Caco-2 (cell line): ENCODE data around the gene UST. TPM values are rescaled to one million over a fixed set of nuclear protein-coding genes. Genes with fewer than 3 reads are reported as not detected.

Experiments
- BruUV-seq: library from RNA; stranded (reverse); fragments of 400-500 nt; replicated peaks from 2 replicates; lab custom pipeline; 2021; lab: Mats Ljungman, UMichigan
- CTCF ChIA-PET: fragments of 300-600 bp; sonication (Branson Sonifier 250); formaldehyde crosslinking; loops from one replicate; lab custom pipeline; 2022; ENCODE audit warnings: antibody characterized with exemption; lab: Charles Lee
- POLR2A ChIA-PET: fragments of 300-600 bp; sonication (Branson Sonifier 250); formaldehyde crosslinking; loops from one replicate; lab custom pipeline; 2022; ENCODE audit warnings: antibody characterized with exemption; lab: Charles Lee
- DNase-seq, 2 experiments: peaks; one replicate each; pipeline versions ENCODE4 v3.0.0 to v3.0.0-alpha.2; 2020 to 2022
- H3K27me3 ChIP-seq: replicated peaks from 2 replicates; pipeline ENCODE4 v1.6.0; 2011; ENCODE audit warnings: low read length; ENCODE audit not compliant: control insufficient read depth, insufficient read depth
- H3K36me3 ChIP-seq: 2 replicates; pipeline ENCODE4 v1.5.1; 2011; ENCODE audit warnings: low read length; ENCODE audit not compliant: control insufficient read depth, insufficient read depth
- H3K4me1 ChIP-seq: fragments of 250-450 bp; sonication (Bioruptor Pico); 2 replicates; pipeline ENCODE4 v1.5.1; 2020; ENCODE audit warnings: mild to moderate bottlenecking
- H3K4me3 ChIP-seq: 2 replicates; pipeline ENCODE4 v1.5.1; 2011; ENCODE audit warnings: low read depth, mild to moderate bottlenecking, control low read depth, low read length
- H3K9me3 ChIP-seq: fragments of 250-450 bp; sonication (Bioruptor Pico); 2 replicates; pipeline ENCODE4 v1.5.1; 2020; ENCODE audit warnings: mild to moderate bottlenecking, moderate library complexity
- H3K27ac Mint-ChIP-seq: one replicate; pipeline ENCODE4 v1.8.0; 2022; ENCODE audit warnings: mixed read lengths; ENCODE audit not compliant: unreplicated experiment
- H3K27me3 Mint-ChIP-seq: one replicate; pipeline ENCODE4 v1.8.0; 2022; ENCODE audit warnings: mixed read lengths; ENCODE audit not compliant: insufficient read depth, unreplicated experiment
- H3K36me3 Mint-ChIP-seq: one replicate; pipeline ENCODE4 v1.8.0; 2022; ENCODE audit warnings: mild to moderate bottlenecking, mixed read lengths; ENCODE audit not compliant: insufficient read depth, unreplicated experiment
- H3K4me1 Mint-ChIP-seq: one replicate; pipeline ENCODE4 v1.8.0; 2022; ENCODE audit warnings: low read depth, mixed read lengths; ENCODE audit not compliant: unreplicated experiment
- H3K4me3 Mint-ChIP-seq: one replicate; pipeline ENCODE4 v1.8.0; 2022; ENCODE audit warnings: mild to moderate bottlenecking, moderate library complexity, mixed read lengths; ENCODE audit not compliant: unreplicated experiment
- H3K9me3 Mint-ChIP-seq: one replicate; pipeline ENCODE4 v1.8.0; 2022; ENCODE audit warnings: mixed read lengths; ENCODE audit not compliant: unreplicated experiment
- CTCF ChIP-seq, 2 experiments: fragments of 200-600 bp in 1 of 2; IDR thresholded peaks; 1 replicate in 1 of 2; 2 replicates in 1 of 2; pipeline versions ENCODE4 v1.5.1 to v1.8.0; 2011 to 2022; ENCODE audit warnings: antibody characterized with exemption in 1 of 2, control low read depth in 1 of 2, inconsistent platforms in 1 of 2, low read depth in 1 of 2, low read length in 1 of 2, mild to moderate bottlenecking in 1 of 2, moderate library complexity in 1 of 2; ENCODE audit not compliant: insufficient read depth in 1 of 2, severe bottlenecking in 1 of 2, unreplicated experiment in 1 of 2
- intact Hi-C: fragments of 100-400 bp; cut with micrococcal nuclease; formaldehyde crosslinking; loops from one replicate; pipeline ENCODE4 v1.10.0; 2022; ENCODE audit not compliant: unreplicated experiment
- total RNA-seq: library from RNA; stranded (reverse); gene quantifications from 2 replicates; pipeline ENCODE4 v1.2.3, GENCODE V29; 2022

The UST gene
- total RNA-seq, 1 experiment from 2014 or later, result not detected

- Mint-ChIP-seq H3K4me1 (no peaks in the 10 kb centered on the region), H3K36me3 (peaks cover 6% of the 10 kb centered on the region), H3K27me3 (peaks cover 43% of the 10 kb centered on the region), H3K4me3 (no peak overlapping the region), H3K9me3 (no peaks in the 10 kb centered on the region), H3K27ac (no peak overlapping the region)
- no peak for DNase-seq
- Histone ChIP-seq H3K27me3 (peaks cover 3% of the 10 kb centered on the region), H3K36me3 (no peaks in the 10 kb centered on the region), H3K9me3 (no peaks in the 10 kb centered on the region), H3K4me3 (no peak overlapping the region), H3K4me1 (peaks cover 9% of the 10 kb centered on the region; the same call in 1 of the 2 replicates)
- CTCF ChIA-PET, result no interaction called here
- TF ChIP-seq CTCF (IDR thresholded peaks at IDR 0.05; ENCODE audit: insufficient read depth in 1 of 2, low read depth in 1 of 2, low read length in 1 of 2, severe bottlenecking in 1 of 2, unreplicated experiment in 1 of 2), result no peak
- intact Hi-C loops, result no loop called here
- POLR2A ChIA-PET, result no interaction called here
- no TSS peak for BruUV-seq
Measured at GRCh38 chr6:148743476-148743875, 3.4 kb upstream of the UST start.

GRCh38 chr6:148745926-148746325 is 904 bp upstream of the UST start:
- Mint-ChIP-seq H3K4me1 (no peaks in the 10 kb centered on the region), H3K27ac (no peak overlapping the region), H3K36me3 (peaks cover 8% of the 10 kb centered on the region), H3K27me3 (peaks cover 61% of the 10 kb centered on the region), H3K4me3 (peak overlapping the region; percentile 87), H3K9me3 (no peaks in the 10 kb centered on the region)
- ChIA-PET CTCF (no interaction called here), POLR2A (no interaction called here)
- no peaks in the 10 kb centered on the region for H3K36me3 ChIP-seq
- TF ChIP-seq CTCF (IDR thresholded peaks at IDR 0.05; ENCODE audit: insufficient read depth in 1 of 2, low read depth in 1 of 2, low read length in 1 of 2, severe bottlenecking in 1 of 2, unreplicated experiment in 1 of 2), result no peak
- H3K27me3 ChIP-seq, result peaks cover 3% of the 10 kb centered on the region
- no TSS peak for BruUV-seq
- intact Hi-C loops, result loop anchor here (1.0 to 2.0 kb wide), 2 partner anchors 167 to 202 kb away; no protein-coding TSS in a partner anchor
- peaks cover 9% of the 10 kb centered on the region; the same call in 1 of the 2 replicates for H3K4me1 ChIP-seq
- no peak overlapping the region; the same call in 1 of the 2 replicates for H3K4me3 ChIP-seq
- no peak for DNase-seq
- H3K9me3 ChIP-seq, result no peaks in the 10 kb centered on the region

- ChIA-PET CTCF (no interaction called here), POLR2A (no interaction called here)
- intact Hi-C loops, result loop anchor here (2.0 kb wide), 1 partner anchor 168 kb away; no protein-coding TSS in a partner anchor
- peaks cover 3% of the 10 kb centered on the region for H3K27me3 ChIP-seq
- BruUV-seq, result no TSS peak
- Mint-ChIP-seq H3K27ac (no peak overlapping the region), H3K9me3 (no peaks in the 10 kb centered on the region), H3K4me3 (peak overlapping the region; percentile 87), H3K27me3 (peaks cover 60% of the 10 kb centered on the region), H3K36me3 (peaks cover 8% of the 10 kb centered on the region), H3K4me1 (no peaks in the 10 kb centered on the region)
- no peaks in the 10 kb centered on the region for H3K9me3 ChIP-seq
- TF ChIP-seq CTCF (IDR thresholded peaks at IDR 0.05; ENCODE audit: insufficient read depth in 1 of 2, low read depth in 1 of 2, low read length in 1 of 2, severe bottlenecking in 1 of 2, unreplicated experiment in 1 of 2), result no peak
- H3K4me3 ChIP-seq, result peak overlapping the region; percentile 48
- H3K4me1 ChIP-seq, result peaks cover 9% of the 10 kb centered on the region; the same call in 1 of the 2 replicates
- no peak for DNase-seq
- H3K36me3 ChIP-seq, result no peaks in the 10 kb centered on the region
Measured at GRCh38 chr6:148747145-148747470, 278 bp downstream of the UST start.
